Caco-2 (cell line): ENCODE measurements around the gene CDKN2AIP. TPM values are rescaled to one million over a fixed set of nuclear protein-coding genes. Genes with fewer than 3 reads are reported as not detected.

Experiments
- BruUV-seq: library from RNA; stranded (reverse); fragments of 400-500 nt; replicated peaks from 2 replicates; lab custom pipeline; 2021; lab: Mats Ljungman, UMichigan
- CTCF ChIA-PET: fragments of 300-600 bp; sonication (Branson Sonifier 250); formaldehyde crosslinking; loops from one replicate; lab custom pipeline; 2022; ENCODE audit warnings: antibody characterized with exemption; lab: Charles Lee
- POLR2A ChIA-PET: fragments of 300-600 bp; sonication (Branson Sonifier 250); formaldehyde crosslinking; loops from one replicate; lab custom pipeline; 2022; ENCODE audit warnings: antibody characterized with exemption; lab: Charles Lee
- DNase-seq, 2 experiments: peaks; one replicate each; pipeline versions ENCODE4 v3.0.0 to v3.0.0-alpha.2; 2020 to 2022
- H3K27me3 ChIP-seq: replicated peaks from 2 replicates; pipeline ENCODE4 v1.6.0; 2011; ENCODE audit warnings: low read length; ENCODE audit not compliant: control insufficient read depth, insufficient read depth
- H3K36me3 ChIP-seq: 2 replicates; pipeline ENCODE4 v1.5.1; 2011; ENCODE audit warnings: low read length; ENCODE audit not compliant: control insufficient read depth, insufficient read depth
- H3K4me1 ChIP-seq: fragments of 250-450 bp; sonication (Bioruptor Pico); 2 replicates; pipeline ENCODE4 v1.5.1; 2020; ENCODE audit warnings: mild to moderate bottlenecking
- H3K4me3 ChIP-seq: 2 replicates; pipeline ENCODE4 v1.5.1; 2011; ENCODE audit warnings: low read depth, mild to moderate bottlenecking, control low read depth, low read length
- H3K9me3 ChIP-seq: fragments of 250-450 bp; sonication (Bioruptor Pico); 2 replicates; pipeline ENCODE4 v1.5.1; 2020; ENCODE audit warnings: mild to moderate bottlenecking, moderate library complexity
- H3K27ac Mint-ChIP-seq: one replicate; pipeline ENCODE4 v1.8.0; 2022; ENCODE audit warnings: mixed read lengths; ENCODE audit not compliant: unreplicated experiment
- H3K27me3 Mint-ChIP-seq: one replicate; pipeline ENCODE4 v1.8.0; 2022; ENCODE audit warnings: mixed read lengths; ENCODE audit not compliant: insufficient read depth, unreplicated experiment
- H3K36me3 Mint-ChIP-seq: one replicate; pipeline ENCODE4 v1.8.0; 2022; ENCODE audit warnings: mild to moderate bottlenecking, mixed read lengths; ENCODE audit not compliant: insufficient read depth, unreplicated experiment
- H3K4me1 Mint-ChIP-seq: one replicate; pipeline ENCODE4 v1.8.0; 2022; ENCODE audit warnings: low read depth, mixed read lengths; ENCODE audit not compliant: unreplicated experiment
- H3K4me3 Mint-ChIP-seq: one replicate; pipeline ENCODE4 v1.8.0; 2022; ENCODE audit warnings: mild to moderate bottlenecking, moderate library complexity, mixed read lengths; ENCODE audit not compliant: unreplicated experiment
- H3K9me3 Mint-ChIP-seq: one replicate; pipeline ENCODE4 v1.8.0; 2022; ENCODE audit warnings: mixed read lengths; ENCODE audit not compliant: unreplicated experiment
- CTCF ChIP-seq, 2 experiments: fragments of 200-600 bp in 1 of 2; IDR thresholded peaks; 1 replicate in 1 of 2; 2 replicates in 1 of 2; pipeline versions ENCODE4 v1.5.1 to v1.8.0; 2011 to 2022; ENCODE audit warnings: antibody characterized with exemption in 1 of 2, control low read depth in 1 of 2, inconsistent platforms in 1 of 2, low read depth in 1 of 2, low read length in 1 of 2, mild to moderate bottlenecking in 1 of 2, moderate library complexity in 1 of 2; ENCODE audit not compliant: insufficient read depth in 1 of 2, severe bottlenecking in 1 of 2, unreplicated experiment in 1 of 2
- intact Hi-C: fragments of 100-400 bp; cut with micrococcal nuclease; formaldehyde crosslinking; loops from one replicate; pipeline ENCODE4 v1.10.0; 2022; ENCODE audit not compliant: unreplicated experiment
- total RNA-seq: library from RNA; stranded (reverse); gene quantifications from 2 replicates; pipeline ENCODE4 v1.2.3, GENCODE V29; 2022

The CDKN2AIP gene
- total RNA-seq, 1 experiment from 2014 or later, result 17.5 TPM

- Mint-ChIP-seq H3K9me3 (no peaks in the 10 kb centered on the region), H3K27me3 (no peaks in the 10 kb centered on the region), H3K36me3 (peaks cover 7% of the 10 kb centered on the region), H3K27ac (peak overlapping the region; percentile 70), H3K4me1 (peaks cover 29% of the 10 kb centered on the region), H3K4me3 (no peak overlapping the region)
- no TSS peak for BruUV-seq
- no peaks in the 10 kb centered on the region for H3K9me3 ChIP-seq
- H3K27me3 ChIP-seq, result no peaks in the 10 kb centered on the region
- no peak for DNase-seq
- TF ChIP-seq CTCF (IDR thresholded peaks at IDR 0.05; ENCODE audit: insufficient read depth in 1 of 2, low read depth in 1 of 2, low read length in 1 of 2, severe bottlenecking in 1 of 2, unreplicated experiment in 1 of 2), result no peak
- intact Hi-C loops, result loop anchor here (5.0 kb wide), 5 partner anchors 46 to 471 kb away; no protein-coding TSS in a partner anchor
- POLR2A ChIA-PET, result interaction anchor here (0.5 kb wide), 1 partner anchor 895 kb away, joined by 3 read pairs; no protein-coding TSS in a partner anchor
- no peaks in the 10 kb centered on the region for H3K36me3 ChIP-seq
- CTCF ChIA-PET, result interaction anchor here (0.7 kb wide), 1 partner anchor 480 kb away, joined by 4 read pairs; no protein-coding TSS in a partner anchor
- H3K4me1 ChIP-seq, result peaks cover 21% of the 10 kb centered on the region
- no peak overlapping the region for H3K4me3 ChIP-seq
Observed at GRCh38 chr4:183408796-183409195, 35.6 kb upstream of the CDKN2AIP start.

- TF ChIP-seq CTCF (IDR thresholded peaks at IDR 0.05; ENCODE audit: insufficient read depth in 1 of 2, low read depth in 1 of 2, low read length in 1 of 2, severe bottlenecking in 1 of 2, unreplicated experiment in 1 of 2), result no peak
- intact Hi-C loops, result loop anchor here (5.0 kb wide), 5 partner anchors 47 to 472 kb away; no protein-coding TSS in a partner anchor
- ChIA-PET CTCF (interaction anchor here (0.7 kb wide), 1 partner anchor 480 kb away, joined by 4 read pairs; no protein-coding TSS in a partner anchor), POLR2A (interaction anchor here (0.5 to 1.0 kb wide), 3 partner anchors 30 to 896 kb away, joined by 3 read pairs; no protein-coding TSS in a partner anchor)
- DNase-seq, result peak; percentile 22 to 51
- no peaks in the 10 kb centered on the region for H3K36me3 ChIP-seq
- no peaks in the 10 kb centered on the region for H3K9me3 Mint-ChIP-seq
- no TSS peak for BruUV-seq
- no peaks in the 10 kb centered on the region for H3K27me3 ChIP-seq
- H3K27ac Mint-ChIP-seq, result peak overlapping the region; percentile 70
- no peak overlapping the region for H3K4me3 Mint-ChIP-seq
- H3K4me1 ChIP-seq, result peaks cover 21% of the 10 kb centered on the region
- peaks cover 29% of the 10 kb centered on the region for H3K4me1 Mint-ChIP-seq
- H3K9me3 ChIP-seq, result no peaks in the 10 kb centered on the region
- no peaks in the 10 kb centered on the region for H3K27me3 Mint-ChIP-seq
- H3K36me3 Mint-ChIP-seq, result peaks cover 7% of the 10 kb centered on the region
- H3K4me3 ChIP-seq, result no peak overlapping the region
Observed at GRCh38 chr4:183409483-183409882, 35.0 kb upstream of the CDKN2AIP start.

GRCh38 chr4:183409934-183410333, 34.5 kb upstream of the CDKN2AIP start:
- no peak for TF ChIP-seq CTCF (IDR thresholded peaks at IDR 0.05; ENCODE audit: insufficient read depth in 1 of 2, low read depth in 1 of 2, low read length in 1 of 2, severe bottlenecking in 1 of 2, unreplicated experiment in 1 of 2)
- Histone ChIP-seq H3K36me3 (no peaks in the 10 kb centered on the region), H3K27me3 (no peaks in the 10 kb centered on the region), H3K4me1 (peaks cover 21% of the 10 kb centered on the region), H3K4me3 (no peak overlapping the region), H3K9me3 (no peaks in the 10 kb centered on the region)
- no peaks in the 10 kb centered on the region for H3K9me3 Mint-ChIP-seq
- peak; percentile 25 to 62 for DNase-seq
- H3K4me3 Mint-ChIP-seq, result no peak overlapping the region
- H3K27ac Mint-ChIP-seq, result peak overlapping the region; percentile 70
- intact Hi-C loops, result loop anchor here (2.0 to 5.0 kb wide), 6 partner anchors 29 to 473 kb away; no protein-coding TSS in a partner anchor
- peaks cover 29% of the 10 kb centered on the region for H3K4me1 Mint-ChIP-seq
- H3K27me3 Mint-ChIP-seq, result no peaks in the 10 kb centered on the region
- H3K36me3 Mint-ChIP-seq, result peaks cover 7% of the 10 kb centered on the region
- BruUV-seq, result no TSS peak
- CTCF ChIA-PET, result no interaction called here
- POLR2A ChIA-PET, result interaction anchor here (0.8 to 1.0 kb wide), 2 partner anchors 29 to 33 kb away, joined by 3 read pairs; no protein-coding TSS in a partner anchor
